ENCODE results near the gene PAK3. TPM values are rescaled to one million over a fixed set of nuclear protein-coding genes. Genes with fewer than 3 reads are reported as not detected.

The PAK3 gene
- total and polyA plus RNA-seq, 2 of the 8 experiments (the other 6 are each of a cell fraction or from before 2014, with no cell fraction given) = 0.80 to 7.2 TPM

- H3K9me3 ChIP-seq (ENCODE audit: insufficient read depth in 2 of 2, low read depth in 1 of 2, low read length in 1 of 2) = no peaks in the 10 kb centered on the region
- no peak overlapping the region for H2BK15ac ChIP-seq (ENCODE audit: low read length)
- FAIRE-seq (no peak), DNase-seq (ENCODE audit: low read depth in 1 of 2, low spot score in 2 of 2) (no peak)
- no peaks in the 10 kb centered on the region for H3K79me2 ChIP-seq (ENCODE audit: control insufficient read depth in 1 of 2, insufficient read depth in 2 of 2, low read length in 2 of 2)
- no peak overlapping the region for H4K5ac ChIP-seq (ENCODE audit: insufficient read length, low read depth, low read length)
- no peaks in the 10 kb centered on the region for H3K23me2 ChIP-seq (ENCODE audit: low read depth, low read length)
- no peak overlapping the region for H3K14ac ChIP-seq (ENCODE audit: insufficient read length)
- no peak overlapping the region for H2AFZ ChIP-seq (ENCODE audit: low read length)
- no peak overlapping the region for H3K9ac ChIP-seq (replicated peaks in 1 of 4; ENCODE audit: extremely low read depth in 1 of 4, low read depth in 3 of 4, low read length in 3 of 4)
- H4K8ac ChIP-seq (ENCODE audit: extremely low read depth, insufficient read depth, low read length) = no peak overlapping the region
- H3K4me1 ChIP-seq (replicated peaks in 1 of 4; ENCODE audit: control insufficient read depth in 3 of 4, insufficient read depth in 4 of 4, low read length in 3 of 4) = no peaks in the 10 kb centered on the region
- H4K20me1 ChIP-seq (replicated peaks in 1 of 2; ENCODE audit: control insufficient read depth in 1 of 2, insufficient read depth in 2 of 2, low read length in 2 of 2) = no peaks in the 10 kb centered on the region
- H3K27me3 ChIP-seq (replicated peaks in 1 of 4; ENCODE audit: control insufficient read depth in 3 of 4, extremely low read depth in 1 of 4, insufficient read depth in 3 of 4, low read length in 3 of 4) = no peaks in the 10 kb centered on the region
- ChIA-PET CTCF (ENCODE audit: partially characterized antibody) (interaction anchor here (1.1 to 4.4 kb wide), 2 partner anchors 16 to 187 kb away, joined by 5 to 15 read pairs; no protein-coding TSS in a partner anchor), POLR2A (ENCODE audit: partially characterized antibody) (no interaction called here)
- H3K4me2 ChIP-seq (ENCODE audit: insufficient read depth in 1 of 2, low read depth in 2 of 2, low read length in 2 of 2) = no peak overlapping the region
- H2BK12ac ChIP-seq (ENCODE audit: low read depth, low read length) = no peak overlapping the region
- H3K36me3 ChIP-seq (ENCODE audit: control insufficient read depth in 2 of 4, insufficient read depth in 4 of 4, low read length in 3 of 4) = no peaks in the 10 kb centered on the region
- no peak overlapping the region for H4K91ac ChIP-seq (replicated peaks; ENCODE audit: insufficient read length, low read length)
- H2BK120ac ChIP-seq (replicated peaks; ENCODE audit: low read depth, low read length) = no peak overlapping the region
- no peak overlapping the region for H3K4ac ChIP-seq (replicated peaks; ENCODE audit: insufficient read length, low read depth, low read length)
- no peaks in the 10 kb centered on the region for H3K79me1 ChIP-seq (ENCODE audit: low read depth, low read length)
- no peak overlapping the region for H3K23ac ChIP-seq (ENCODE audit: insufficient read length)
- H3K27ac ChIP-seq (ENCODE audit: low read depth, low read length) = no peak overlapping the region
- no peak overlapping the region for H3K4me3 ChIP-seq (ENCODE audit: extremely low read depth in 1 of 4, insufficient read depth in 2 of 4, low read depth in 3 of 4, low read length in 4 of 4)
- WGBS, 2 experiments (ENCODE audit: extremely low coverage in 1 of 2, insufficient coverage in 1 of 2, insufficient read length in 1 of 2, insufficient replicate concordance in 2 of 2, low coverage in 1 of 2, low lambda C conversion rate in 2 of 2, missing lambda C conversion rate in 1 of 2) = 76% methylated on average over 3 of the region's 3 CpGs; no CpG with 5 or more reads in 1 of the 2 experiments
- no peak overlapping the region for H2BK5ac ChIP-seq (ENCODE audit: low read depth, low read length)
- no peak overlapping the region for H3K18ac ChIP-seq (ENCODE audit: extremely low read depth, low read length)
- no peak overlapping the region for H3K56ac ChIP-seq (replicated peaks; ENCODE audit: insufficient read length, low read depth, low read length)
- H2BK20ac ChIP-seq (ENCODE audit: low read length) = no peak overlapping the region
- H2AK5ac ChIP-seq (ENCODE audit: low read depth, low read length) = no peak overlapping the region
- TF ChIP-seq JUND (IDR thresholded peaks at IDR 0.05; ENCODE audit: low read length) = no peak
- TF ChIP-seq SIRT6 (IDR thresholded peaks at IDR 0.05; ENCODE audit: low read length) = no peak
- no peak for TF ChIP-seq SP4 (IDR thresholded peaks at IDR 0.05; ENCODE audit: low read length)
- TF ChIP-seq BCL11A (IDR thresholded peaks at IDR 0.05; ENCODE audit: low read depth in 2 of 2, low read length in 2 of 2) = no peak
- TF ChIP-seq POLR2AphosphoS5 (IDR thresholded peaks at IDR 0.05; ENCODE audit: low read depth, low read length) = no peak
- TF ChIP-seq E2F6 (IDR thresholded peaks at IDR 0.05) = no peak
- TF ChIP-seq ATF3 (IDR thresholded peaks at IDR 0.05; ENCODE audit: insufficient read depth, low read depth, low read length) = no peak
- TF ChIP-seq RAD21 (IDR thresholded peaks at IDR 0.05 in 1 of 2, conservative IDR thresholded peaks at IDR 0.05 in 1 of 2; ENCODE audit: low read depth in 2 of 2, low read length in 2 of 2) = no peak
- no peak for TF ChIP-seq TEAD4 (IDR thresholded peaks at IDR 0.05; ENCODE audit: low read depth, low read length)
- TF ChIP-seq RBBP5 (IDR thresholded peaks at IDR 0.05; ENCODE audit: borderline replicate concordance, low read depth, low read length) = no peak
- TF ChIP-seq SRF (IDR thresholded peaks at IDR 0.05; ENCODE audit: low read depth, low read length) = no peak
- no peak for TF ChIP-seq EGR1 (IDR thresholded peaks at IDR 0.05; ENCODE audit: borderline replicate concordance, low read depth, low read length)
- TF ChIP-seq KDM5A (IDR thresholded peaks at IDR 0.05; ENCODE audit: low read length) = no peak
- no peak for TF ChIP-seq RXRA (IDR thresholded peaks at IDR 0.05; ENCODE audit: insufficient read depth, low read depth, low read length)
Observed at GRCh38 chrX:111260451-111260850, 164.5 kb downstream of the PAK3 start.
